Stimulated activated CD4-positive, alpha-beta T cell treated with anti-CD3 and anti-CD28 coated beads, Interleukin-15, amount 100 ng/mL, for 1 hour (primary cell): ENCODE measurements around the gene HMGCLL1.

Experiments
- DNase-seq, 2 donors: peaks; one replicate each; pipeline ENCODE4 v3.0.0-alpha.2; 2020; ENCODE audit warnings: low read depth in 1 of 2, low spot score in 1 of 2

The HMGCLL1 gene

DNA sequence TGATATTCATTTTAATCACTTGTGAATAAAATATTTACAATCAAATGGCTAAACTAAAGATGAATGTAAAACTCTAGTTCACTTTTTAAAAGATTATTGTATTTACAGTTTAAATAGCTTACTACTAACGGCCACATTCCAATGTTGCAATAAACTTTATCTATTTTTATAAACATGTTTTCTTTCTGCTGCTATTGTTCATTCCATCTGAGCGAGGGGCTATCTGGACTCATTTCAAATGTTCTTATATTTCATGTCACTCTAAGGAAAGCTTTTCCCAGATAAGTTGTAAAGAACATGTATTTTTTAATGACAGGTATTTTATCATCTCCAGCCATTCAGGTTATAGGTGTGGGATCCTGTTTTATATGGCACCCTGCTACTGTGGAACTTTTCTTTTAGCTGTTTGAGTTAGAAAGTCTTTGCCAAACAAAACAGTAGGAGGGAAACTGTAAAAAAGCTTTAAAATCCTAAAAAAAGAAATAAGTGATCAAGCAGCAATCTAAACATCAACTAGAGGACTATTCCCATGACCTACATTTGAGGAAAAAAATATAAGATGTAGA lies 42.5 kb downstream of the HMGCLL1 start:
- DNase-seq = no peak

DNA sequence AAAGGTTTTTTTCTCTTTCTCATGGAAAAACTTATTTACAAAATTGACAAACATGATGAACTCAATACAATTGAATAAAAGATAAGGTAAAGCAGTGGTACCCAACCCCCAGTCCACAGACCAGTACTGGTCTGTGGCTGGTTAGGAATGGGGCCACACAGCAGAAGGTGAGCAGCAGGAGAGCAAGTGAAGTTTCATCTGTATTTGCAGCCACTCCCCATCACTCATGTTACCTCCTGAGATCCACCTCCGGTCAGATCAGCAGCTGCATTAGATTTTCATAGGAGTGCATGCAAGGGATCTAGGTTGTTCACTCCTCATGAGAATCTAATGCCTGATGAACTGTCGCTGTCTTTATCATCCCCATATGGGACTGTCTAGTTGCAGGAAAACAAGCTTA lies 47.5 kb downstream of the HMGCLL1 start:
- DNase-seq = no peak

DNA sequence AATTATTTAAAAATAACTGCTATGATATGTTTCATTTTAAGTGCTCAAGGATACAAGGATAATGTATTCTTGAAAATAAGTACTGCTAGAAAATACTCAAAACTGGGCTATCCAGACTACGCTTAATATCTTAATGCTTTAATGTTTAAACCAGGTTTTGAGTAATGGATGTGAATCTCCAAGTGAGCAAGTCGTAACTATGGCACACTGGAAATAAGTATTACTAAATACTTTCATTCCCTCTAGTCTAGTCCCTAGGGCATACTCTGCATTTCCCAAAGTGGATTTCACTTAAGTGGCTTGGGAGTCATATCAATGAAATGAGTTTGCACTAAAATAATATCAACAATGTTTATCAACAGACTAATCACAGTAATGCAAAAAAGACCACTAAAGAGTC lies 48.1 kb downstream of the HMGCLL1 start:
- DNase-seq = no peak

DNA sequence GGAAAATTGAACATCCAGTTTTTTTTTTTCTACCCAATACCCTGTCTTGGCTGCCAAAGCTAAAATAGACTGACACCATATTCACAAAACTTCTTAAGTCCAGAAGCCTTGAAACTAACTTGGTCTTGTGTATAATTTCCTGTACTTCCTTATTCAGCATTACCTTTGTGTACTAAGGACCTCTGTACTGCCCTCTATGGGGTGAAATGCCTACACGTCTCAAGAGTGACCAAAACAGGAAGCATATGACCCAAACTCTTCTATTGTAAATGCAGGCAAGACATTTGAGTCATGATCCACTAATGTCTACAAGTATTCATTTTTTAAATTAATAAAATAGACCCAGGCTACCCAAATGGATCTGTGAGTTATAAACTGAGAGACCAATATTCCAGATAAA lies 50.4 kb downstream of the HMGCLL1 start:
- DNase-seq = no peak

DNA sequence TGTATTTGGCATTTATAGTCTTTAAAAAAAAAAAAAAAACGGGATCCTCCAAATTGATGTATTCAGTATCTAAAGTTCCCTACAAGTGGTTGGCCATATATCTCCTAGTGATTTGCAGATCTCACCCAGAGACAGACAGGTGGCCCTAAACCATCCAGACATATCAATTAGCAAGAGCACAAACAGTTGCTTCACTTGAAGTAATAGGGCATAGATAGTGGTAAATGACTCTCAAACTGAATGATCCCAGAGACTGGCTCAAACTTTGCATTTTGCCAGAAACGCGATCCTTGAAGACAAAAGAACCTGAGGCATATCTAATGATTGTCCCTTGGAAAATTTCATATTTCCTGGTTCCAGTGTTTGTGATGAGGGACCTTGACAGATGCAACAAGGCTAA lies 54.6 kb downstream of the HMGCLL1 start:
- no peak for DNase-seq

DNA sequence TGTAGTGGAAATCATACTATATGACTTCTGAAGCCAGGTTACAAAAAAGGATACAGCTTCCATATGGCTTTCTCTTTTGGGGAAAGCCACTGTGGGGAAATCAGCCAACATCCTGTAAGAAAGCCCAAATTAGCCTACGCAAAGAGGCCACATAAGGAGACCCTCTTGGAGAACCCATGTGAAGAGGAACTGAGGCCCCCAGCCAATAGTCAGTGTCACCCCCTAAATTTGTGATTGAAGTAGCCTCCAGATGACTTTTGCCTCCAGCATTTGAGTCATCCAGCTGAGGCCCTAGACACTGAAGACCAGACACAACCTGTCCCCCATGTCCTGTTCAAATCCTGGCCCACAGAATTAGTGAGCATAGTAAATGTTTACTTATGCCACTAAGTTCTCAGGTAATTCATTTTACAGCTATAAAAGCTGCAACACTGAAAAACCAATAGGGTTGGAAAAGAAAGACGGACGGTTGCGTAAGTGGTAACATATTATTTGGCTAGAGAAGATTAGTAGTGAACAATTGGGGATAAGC lies 60.4 kb downstream of the HMGCLL1 start:
- no peak for DNase-seq

DNA sequence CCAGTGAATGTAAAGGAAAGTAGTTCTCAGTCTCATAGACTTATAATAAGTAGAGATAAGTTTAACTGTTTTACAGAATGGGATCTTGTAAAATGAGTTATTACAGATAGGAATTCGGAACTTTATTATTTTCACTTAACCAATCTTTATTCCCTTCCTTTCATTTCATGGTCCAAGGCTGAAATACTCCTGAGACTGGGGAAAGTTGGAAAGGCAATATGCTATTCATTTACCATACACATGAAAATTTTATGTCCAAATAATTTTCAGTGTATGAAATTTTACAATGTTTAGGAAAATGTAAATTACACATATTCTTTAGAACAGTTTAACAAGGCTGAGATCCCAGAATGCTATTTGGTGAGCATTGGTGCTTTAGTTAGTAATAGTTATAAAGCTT lies 62.3 kb downstream of the HMGCLL1 start:
- DNase-seq = no peak

DNA sequence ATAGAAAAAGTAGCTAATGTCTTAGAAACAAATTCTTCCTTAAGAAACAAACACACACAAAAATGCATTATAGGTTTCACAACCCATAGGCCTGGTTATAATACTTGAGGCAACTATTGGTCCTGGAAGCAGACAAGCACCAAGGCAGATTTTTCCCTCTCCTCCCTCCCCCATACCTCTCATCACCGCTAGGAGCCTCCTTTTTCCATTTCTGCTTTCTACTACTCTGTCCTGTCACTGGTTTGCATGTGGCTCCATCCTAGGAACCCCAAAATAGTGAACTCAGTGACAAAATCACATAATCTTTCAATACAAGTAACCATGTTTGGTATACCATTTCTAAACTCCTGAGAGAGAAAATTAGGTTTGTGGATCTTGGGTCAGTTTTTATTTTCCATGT lies 66.1 kb downstream of the HMGCLL1 start:
- no peak for DNase-seq

DNA sequence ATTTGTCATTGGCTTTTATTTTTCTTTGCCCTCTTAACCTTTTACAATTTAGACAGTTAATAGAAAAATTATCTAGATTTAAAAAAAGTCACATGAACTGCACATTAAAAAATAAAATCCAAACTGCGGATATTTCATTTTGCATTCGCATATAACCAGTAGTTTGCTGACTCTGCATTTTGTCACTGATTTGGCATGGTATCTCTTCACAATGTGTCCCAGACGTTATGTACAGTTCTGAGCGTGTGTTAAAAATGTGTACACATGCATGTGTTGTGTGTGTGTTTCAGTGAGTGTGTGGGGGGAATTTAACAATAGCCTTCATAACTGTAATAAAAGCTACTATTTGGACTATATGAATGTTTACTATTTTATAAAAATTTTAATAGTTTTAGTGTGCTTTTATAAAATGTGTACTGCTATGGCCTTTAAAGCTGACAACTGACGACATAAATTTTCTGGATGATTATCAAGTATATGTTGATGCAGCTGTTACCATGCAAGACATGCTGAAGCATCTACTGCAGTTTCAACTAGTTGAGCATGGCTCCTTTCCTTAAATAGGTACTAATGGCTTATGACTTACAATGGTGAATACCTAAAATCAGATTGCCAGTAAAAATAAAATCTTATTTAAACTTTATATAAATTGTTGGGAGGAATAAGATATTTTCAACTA lies 67.7 kb downstream of the HMGCLL1 start:
- no peak for DNase-seq

DNA sequence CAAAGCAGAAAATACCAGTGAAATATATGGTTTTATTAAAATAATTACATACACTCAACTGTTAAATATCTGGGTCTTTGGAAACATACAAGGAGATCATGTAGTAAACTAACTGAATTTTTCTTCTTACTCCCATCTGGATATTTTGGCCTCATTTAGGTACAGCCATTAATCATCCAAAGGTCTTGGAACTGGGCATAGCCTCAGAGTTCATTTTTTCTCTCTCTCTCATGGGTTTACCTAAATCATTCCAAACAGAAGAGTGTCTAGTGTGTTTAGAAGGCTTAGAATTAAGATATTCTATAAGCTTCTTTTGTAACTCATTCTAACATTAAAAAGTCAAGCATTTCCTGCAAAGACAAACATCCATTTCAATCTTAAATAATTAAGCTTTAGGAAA lies 79.4 kb downstream of the HMGCLL1 start:
- no peak for DNase-seq

DNA sequence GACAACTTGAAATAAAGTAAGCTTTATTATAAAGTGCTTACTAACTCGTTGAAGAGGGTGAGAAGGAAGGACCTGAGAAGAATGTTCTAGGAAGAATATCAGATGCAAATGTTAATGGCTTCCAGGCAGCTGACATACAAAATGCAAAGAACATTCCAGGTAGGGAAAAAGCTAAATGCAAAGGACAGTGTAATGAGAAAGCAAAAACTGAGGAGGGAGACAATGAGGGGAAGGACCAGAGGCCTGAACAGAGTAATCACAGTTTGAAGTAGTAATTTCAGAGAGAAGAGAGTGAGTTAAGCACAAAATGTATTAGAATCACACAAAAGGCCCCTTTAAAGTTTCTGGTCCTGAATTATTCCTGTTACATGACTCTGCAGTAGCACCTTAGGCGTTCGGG lies 81.3 kb downstream of the HMGCLL1 start:
- DNase-seq = no peak

DNA sequence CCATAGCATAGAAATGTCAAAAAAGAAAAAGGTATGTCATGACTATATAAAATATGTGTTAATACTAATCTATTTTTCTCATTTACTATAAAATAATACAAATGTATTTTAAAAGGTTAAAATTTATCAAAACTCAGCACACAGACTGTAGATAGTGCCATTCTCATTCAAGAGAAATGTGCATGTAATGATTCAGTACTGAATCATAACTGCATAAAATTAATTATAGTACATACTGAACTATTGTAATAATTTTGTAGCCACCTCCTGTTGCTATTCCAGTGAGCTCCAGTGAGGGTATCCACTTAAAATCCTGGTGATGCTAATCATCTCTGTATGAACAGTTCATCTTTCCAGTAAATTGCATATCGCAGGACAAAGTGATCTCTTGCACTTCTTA lies 82.8 kb downstream of the HMGCLL1 start:
- DNase-seq = no peak

DNA sequence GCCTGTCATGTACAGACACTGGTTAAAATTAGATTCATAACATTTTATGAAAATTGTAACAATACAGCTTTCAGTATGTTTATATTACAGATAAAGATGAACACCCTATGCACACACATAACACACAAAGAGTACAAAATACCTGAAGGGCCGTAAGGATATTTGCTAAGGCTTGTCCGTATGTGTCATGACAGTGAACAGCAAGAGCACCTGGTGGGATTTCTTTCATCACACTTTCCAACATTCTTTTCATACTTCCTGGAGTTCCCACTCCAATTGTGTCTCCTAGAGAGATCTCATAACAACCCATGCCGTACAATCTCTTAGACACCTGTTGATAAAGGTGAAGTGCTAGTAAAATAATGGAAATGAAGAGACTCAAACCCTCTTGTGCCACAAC lies 83.7 kb downstream of the HMGCLL1 start:
- DNase-seq = no peak

DNA sequence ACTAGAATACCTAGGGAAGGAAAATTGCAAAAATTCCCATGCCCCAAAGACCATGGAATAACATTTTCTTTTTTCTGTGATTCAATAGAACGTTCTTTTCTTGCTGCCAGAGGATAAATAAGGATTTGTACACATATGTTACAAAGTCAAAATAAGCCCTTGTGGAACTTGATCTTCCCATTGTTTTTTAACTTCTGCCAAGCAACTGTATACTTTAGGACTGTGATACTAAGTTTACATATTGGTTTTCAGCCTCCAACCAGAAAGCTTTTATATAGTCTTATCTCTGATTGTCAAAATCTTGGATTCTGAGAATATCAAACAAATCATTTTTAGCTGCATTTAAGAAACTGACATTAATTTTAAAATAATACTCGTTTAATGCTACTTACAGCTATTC lies 84.6 kb downstream of the HMGCLL1 start:
- no peak for DNase-seq

DNA sequence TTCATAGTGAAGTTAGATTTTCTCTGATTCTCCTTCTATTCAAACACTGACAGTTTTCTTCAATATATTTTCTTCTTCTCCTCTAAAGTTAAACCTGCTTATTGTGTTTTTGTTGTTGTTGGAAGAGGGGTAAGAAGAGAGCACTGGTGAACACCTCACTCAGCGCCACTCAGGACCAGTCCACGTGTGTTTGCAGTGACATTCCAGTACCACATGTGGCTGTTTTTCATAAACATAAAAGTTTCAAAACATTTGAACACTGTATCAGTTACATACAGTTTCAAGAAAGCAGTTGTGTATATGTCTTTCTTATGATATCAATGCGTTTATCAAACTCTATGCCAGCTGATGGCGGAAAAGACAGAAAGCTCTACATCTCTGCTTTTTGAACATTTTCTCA lies 86.7 kb downstream of the HMGCLL1 start:
- DNase-seq = no peak

DNA sequence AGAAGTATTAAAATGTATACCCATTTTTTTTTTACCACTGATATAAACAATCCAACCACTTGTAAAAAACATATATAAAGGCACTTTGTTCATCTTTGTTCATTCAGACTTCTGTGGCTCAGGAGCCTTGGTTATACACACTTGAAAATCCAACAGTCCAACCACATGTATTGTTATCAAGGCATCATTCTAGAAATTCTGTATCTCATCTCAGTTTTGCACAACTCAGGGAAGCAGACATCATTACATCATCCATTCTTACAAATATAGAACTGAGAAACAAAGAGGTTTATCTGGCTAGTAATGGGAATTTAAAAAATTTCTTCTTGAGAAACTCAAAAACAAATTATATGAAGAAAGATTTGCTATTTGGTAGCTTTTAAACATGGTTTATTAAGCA lies 88.1 kb downstream of the HMGCLL1 start:
- DNase-seq = no peak

DNA sequence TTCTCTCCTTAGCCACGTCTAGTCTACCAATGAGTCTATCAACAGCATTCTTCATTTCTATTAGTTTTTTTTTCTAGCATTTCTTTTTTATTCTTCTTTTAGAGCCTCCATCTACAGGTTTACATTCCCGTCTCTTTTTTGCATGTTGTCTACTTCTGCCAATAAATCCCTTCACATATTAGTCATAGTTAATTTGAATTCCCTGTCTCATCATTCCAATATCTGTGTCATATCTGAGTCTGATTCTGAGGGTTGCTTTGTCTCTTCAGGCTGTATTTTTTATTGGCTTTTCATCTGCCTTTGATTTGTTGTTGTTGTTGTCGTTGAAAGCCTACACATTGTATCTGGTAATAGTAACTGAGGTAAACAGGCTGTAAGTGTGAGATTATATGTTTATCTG lies 104.6 kb downstream of the HMGCLL1 start:
- DNase-seq = no peak

DNA sequence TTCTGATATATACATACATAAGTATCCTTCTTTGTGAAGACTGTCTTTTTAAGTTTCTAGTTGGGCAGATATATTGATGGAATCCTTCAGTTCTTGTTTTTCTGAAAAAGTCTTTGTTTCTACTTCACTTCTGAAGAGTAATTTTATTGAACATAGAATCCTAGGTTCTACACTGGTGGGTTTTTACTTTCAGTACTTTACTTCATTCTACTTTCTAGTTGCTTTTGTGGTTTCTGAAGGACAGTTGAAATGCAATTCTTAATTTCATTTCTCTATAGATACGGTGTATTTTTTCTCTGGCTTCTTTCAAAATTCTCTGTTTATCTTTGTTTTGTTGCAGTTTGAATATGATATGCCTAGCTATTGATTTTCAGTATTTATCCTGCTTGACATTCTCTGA lies 105.3 kb downstream of the HMGCLL1 start:
- DNase-seq = no peak

DNA sequence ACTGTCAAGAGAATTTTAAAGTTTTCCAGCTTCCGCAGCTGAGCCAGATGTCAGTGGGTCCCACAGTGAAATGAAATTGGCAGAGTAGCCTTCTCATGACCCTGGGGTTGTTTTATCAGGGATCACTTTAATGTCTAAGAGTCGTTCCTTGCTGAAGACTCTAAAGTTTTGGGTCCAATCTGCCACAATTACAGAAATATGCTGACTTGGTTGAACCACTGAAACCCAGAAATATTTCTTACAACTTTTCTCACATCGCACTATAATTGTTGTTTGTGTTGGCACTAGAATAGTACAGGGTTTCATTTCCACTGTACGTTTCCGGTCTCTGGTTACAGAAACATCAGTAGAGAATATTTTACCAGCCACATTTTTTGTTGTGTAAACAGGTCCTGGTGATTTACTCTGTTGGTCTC lies 109.0 kb downstream of the HMGCLL1 start:
- DNase-seq = no peak

DNA sequence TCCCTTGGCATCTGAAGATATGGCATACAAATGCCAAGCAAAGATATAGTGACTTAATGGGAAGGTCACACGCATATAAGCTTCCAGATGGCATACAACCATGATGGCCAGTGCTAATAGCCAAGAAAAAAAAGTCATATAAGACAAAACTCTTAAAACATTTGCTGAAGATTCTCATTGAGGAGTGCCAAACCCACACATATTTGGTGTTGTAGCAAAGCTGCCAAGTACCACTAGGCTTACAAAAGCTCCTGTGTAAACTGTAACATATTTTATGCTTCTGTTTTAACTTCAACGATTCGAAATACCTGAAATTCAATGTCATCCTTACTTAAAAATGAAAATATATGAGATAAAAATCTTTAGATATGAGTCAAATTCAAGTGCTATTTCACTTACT lies 123.0 kb downstream of the HMGCLL1 start:
- no peak for DNase-seq

DNA sequence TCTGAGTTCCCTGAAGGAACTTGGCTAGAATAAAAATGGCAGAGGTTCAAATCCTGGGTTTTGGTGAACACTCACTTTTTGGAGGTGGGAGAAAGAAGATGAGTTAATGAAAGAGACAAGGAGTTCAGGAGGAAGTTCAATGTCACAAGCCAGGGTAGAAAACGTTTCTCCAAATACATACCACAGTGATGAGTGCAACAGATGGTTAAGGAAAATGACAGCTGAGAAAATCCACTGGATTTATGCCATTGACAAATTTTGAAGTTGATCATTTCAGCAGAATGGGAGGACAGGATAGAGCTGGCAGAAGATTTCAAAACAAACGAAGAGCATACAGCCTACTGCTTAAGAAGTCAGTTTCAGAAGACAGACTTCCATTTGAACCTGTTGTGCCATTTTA lies 129.0 kb downstream of the HMGCLL1 start:
- DNase-seq = no peak

DNA sequence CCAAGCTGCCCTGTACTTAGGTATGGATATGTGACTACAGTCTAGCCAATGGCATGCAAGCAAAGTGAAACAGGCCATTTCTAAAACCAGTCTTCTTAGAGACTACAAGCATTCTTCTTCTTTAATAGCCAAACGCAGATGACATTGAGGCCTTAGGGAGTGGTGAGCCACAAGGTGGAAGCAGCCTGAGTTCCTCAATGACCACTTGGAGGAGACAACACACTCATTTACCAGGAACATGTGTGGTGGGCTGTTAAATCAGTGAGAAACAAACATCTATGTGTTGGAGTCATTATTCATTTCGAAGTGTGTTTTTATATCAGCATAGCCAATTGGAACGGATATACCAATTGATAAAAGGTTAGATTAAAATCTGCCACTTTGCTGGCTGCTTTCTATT lies 129.8 kb downstream of the HMGCLL1 start:
- DNase-seq = no peak

DNA sequence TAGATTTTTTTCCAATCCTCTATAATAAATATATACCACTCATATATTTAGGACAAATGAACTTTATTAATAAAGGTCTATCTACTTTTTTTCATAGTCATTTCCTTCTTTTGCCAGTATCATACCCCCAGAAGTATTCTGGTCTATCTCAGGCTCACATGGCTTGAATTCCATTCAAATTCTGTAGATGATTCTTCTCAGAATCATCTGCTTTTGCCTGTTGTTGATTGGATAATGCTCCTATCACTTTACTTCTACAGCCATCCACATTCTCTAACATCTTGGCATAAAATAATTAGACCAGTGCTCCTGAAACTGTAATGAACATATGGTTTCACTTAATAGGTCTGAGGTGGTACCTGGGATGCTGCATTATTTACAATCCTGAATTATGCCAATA lies 130.5 kb downstream of the HMGCLL1 start:
- no peak for DNase-seq
